A673 (cell line): ENCODE results near the gene KCNK2.

Source experiments
- CTCF ChIP-seq: fragments of 300-800, 200-600 bp; sonication (generic); conservative IDR thresholded peaks from 2 replicates; pipeline ENCODE4 v1.5.1; 2017; ENCODE audit warnings: low read depth, mild to moderate bottlenecking, antibody characterized with exemption, low read length, moderate library complexity, mixed read lengths
- EZH2 ChIP-seq: fragments of 200-600 bp; sonication (generic); IDR thresholded peaks from 2 replicates; pipeline ENCODE4 v1.6.1; 2017; ENCODE audit warnings: borderline replicate concordance, low read depth, mild to moderate bottlenecking, mixed read lengths, antibody characterized with exemption, low read length; ENCODE audit not compliant: poor library complexity, severe bottlenecking

- TF ChIP-seq CTCF = peak; percentile 67
- TF ChIP-seq EZH2 = no peak
Observed at GRCh38 chr1:215146240-215146975, 63.9 kb downstream of the KCNK2 start.
